ENCODE measurements around the gene SLC6A2.

Gene SLC6A2

GRCh38 chr16:55698331-55698730 is 42.5 kb downstream of the SLC6A2 start:
- no peak for TF ChIP-seq CTCF (IDR thresholded peaks at IDR 0.05)

- TF ChIP-seq CTCF (IDR thresholded peaks at IDR 0.05) = no peak
Observed at GRCh38 chr16:55698946-55699345, 43.2 kb downstream of the SLC6A2 start.

GRCh38 chr16:55699616-55700015 is 43.8 kb downstream of the SLC6A2 start:
- TF ChIP-seq CTCF (IDR thresholded peaks at IDR 0.05) = no peak

DNA sequence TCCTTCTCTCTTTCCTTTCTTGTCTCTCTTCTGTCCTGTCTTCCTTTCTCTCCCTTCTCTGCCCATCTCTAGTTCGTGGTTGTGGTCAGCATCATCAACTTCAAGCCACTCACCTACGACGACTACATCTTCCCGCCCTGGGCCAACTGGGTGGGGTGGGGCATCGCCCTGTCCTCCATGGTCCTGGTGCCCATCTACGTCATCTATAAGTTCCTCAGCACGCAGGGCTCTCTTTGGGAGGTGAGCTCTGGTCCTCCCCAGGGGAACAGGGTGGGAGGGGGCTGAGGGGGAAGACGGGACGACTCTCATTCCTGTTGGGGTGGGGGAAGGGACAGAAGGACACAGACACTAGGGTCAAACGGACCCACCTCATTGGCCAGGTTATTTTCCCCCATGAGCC is 44.3 kb downstream of the SLC6A2 start:
- no peak for TF ChIP-seq CTCF (IDR thresholded peaks at IDR 0.05)

DNA sequence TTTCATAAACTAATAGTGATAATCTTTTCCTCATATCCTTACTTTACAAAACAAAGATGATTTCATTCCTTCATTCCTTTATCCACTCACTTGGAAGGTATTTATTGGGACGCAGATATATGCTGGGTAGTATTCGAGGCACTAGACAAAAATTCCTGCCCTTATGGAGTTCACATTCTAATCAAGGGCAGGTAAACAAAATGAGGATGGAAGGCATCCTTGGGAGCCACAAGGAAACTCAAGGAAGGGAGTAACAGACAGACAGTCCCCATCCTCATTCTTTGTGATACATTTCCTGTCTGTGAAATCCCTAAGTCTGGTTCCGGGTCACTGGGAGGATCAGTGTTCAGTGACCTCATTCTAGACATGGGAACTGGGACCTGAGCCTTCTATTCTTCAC is 45.2 kb downstream of the SLC6A2 start:
- TF ChIP-seq CTCF (IDR thresholded peaks at IDR 0.05) = no peak

DNA sequence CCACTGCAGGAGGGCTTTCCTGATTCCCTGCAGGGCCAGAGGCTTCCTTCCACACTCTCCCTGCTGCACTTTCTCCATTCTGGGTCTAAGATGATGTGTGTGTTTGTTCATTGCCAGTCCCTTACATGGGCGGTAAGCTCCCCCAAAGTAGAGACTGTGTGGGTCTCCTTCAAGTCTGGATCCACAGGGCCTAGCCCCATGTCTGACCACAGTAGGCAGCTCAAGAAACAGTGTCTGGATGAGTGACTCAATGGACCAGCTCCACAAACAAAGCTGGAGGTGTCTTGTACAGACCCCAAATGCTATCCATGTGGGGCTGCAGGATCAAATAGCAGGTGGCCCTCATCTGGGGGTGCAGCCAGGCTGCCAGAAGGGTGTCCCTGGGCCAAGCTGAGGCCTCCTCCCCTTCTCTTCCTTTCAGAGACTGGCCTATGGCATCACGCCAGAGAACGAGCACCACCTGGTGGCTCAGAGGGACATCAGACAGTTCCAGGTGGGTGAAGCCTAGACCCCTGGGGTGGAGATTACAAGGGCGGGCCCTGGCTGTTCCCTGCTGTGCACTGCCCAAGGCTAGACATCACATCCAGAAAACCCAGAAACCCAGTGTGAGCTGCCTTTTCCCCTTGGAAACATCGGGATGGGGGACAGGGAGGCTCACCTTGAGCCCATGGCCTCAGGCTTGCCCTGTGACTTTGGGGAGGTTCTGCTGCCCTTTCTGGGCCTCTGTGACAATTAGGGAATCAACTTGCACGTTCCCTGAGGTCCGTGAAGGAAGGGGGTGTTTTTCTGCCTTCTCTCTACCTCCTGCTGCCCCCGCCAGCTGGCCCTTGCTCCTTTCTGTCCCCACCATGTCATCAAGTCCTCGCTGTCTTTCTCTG is 45.9 kb downstream of the SLC6A2 start:
- peak; percentile 86 for TF ChIP-seq CTCF (IDR thresholded peaks at IDR 0.05)

DNA sequence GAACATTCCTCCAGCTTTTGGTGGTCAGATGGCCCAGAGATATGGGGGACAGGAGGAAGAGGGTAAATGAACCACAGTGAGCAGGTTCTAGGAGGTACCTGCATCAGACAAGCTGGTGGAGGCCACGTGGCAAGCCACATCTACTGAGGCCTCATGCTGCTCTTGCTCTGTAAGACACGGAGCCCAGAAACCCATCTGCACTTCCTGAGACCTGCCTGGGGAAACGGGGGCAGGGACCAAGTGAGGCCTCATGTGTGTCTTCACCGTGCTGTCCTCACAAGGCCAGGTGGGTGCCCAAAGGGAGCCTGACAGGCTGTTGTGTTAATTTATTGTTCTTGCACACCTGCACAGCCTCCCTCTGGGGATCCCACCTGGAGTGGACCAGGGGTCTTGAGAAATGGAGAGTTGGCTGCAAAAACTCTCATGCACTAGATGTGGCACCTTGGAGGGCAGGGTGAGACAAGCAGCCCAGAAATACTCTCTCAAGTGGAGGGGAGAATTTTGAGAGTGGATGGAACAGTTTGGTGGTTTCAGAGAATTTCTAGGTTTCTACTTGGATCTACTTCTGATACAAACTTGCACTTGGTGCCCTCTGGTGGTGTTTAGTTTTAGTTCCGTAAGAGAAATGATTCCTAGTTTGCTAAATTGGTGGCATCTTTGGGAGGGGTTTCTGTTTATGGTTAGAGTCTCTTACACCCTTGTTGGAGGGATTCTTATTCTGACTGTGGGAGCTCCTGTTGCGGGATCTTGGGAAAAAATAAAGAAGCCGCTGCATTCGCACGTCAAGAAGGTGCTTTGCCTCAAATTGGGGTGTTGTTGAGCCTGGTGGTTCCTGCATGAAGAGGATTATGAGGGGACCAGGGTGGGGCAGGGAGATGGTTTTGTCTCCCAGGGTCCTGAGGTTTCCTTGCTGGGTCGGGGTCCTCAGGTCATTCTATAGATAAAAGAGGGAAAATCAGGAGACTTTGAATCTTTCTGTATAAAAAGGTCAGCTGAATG is 47.5 kb downstream of the SLC6A2 start:
- TF ChIP-seq CTCF (IDR thresholded peaks at IDR 0.05) = peak; percentile 57
